G401.6 (cell line): ENCODE data around the gene NEBL.

Experiments
- FAIRE-seq: peaks from 2 replicates; lab custom pipeline; 2012; peaks lifted over from hg19 to GRCh38; lab: Jason Lieb, UNC

NEBL gene

GRCh38 chr10:20903635-20904390 lies 6.7 kb upstream of the NEBL start:
- no peak for FAIRE-seq

GRCh38 chr10:20901110-20901509 lies 4.0 kb upstream of the NEBL start:
- no peak for FAIRE-seq

GRCh38 chr10:20898866-20899535 lies 1.9 kb upstream of the NEBL start:
- no peak for FAIRE-seq

- no peak for FAIRE-seq
These were observed 3.8 kb downstream of the NEBL start for GRCh38 chr10:20893297-20893696.

GRCh38 chr10:20892796-20893195 lies 4.3 kb downstream of the NEBL start:
- no peak for FAIRE-seq

GRCh38 chr10:20892011-20892585 lies 5.0 kb downstream of the NEBL start:
- FAIRE-seq = no peak

DNA sequence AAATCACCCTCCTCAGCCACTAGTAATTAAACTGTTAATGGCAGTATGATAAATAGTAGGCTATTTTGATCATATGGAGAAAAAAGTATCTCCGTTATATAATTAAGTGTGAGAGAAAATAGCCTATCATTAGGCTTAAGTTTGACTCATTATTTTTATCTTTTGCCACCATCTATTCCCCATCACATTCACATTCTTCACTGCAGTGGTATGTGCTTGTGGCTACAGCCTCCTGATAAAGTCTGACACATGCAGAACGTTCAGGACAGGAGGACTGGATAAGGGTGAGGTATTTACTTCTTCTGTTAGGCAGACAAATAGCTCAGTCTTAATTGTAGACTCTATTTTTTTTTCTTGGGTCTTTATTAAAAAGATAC lies 5.8 kb downstream of the NEBL start:
- FAIRE-seq = no peak

- FAIRE-seq = no peak
These were observed 6.4 kb downstream of the NEBL start for GRCh38 chr10:20890491-20891337.

DNA sequence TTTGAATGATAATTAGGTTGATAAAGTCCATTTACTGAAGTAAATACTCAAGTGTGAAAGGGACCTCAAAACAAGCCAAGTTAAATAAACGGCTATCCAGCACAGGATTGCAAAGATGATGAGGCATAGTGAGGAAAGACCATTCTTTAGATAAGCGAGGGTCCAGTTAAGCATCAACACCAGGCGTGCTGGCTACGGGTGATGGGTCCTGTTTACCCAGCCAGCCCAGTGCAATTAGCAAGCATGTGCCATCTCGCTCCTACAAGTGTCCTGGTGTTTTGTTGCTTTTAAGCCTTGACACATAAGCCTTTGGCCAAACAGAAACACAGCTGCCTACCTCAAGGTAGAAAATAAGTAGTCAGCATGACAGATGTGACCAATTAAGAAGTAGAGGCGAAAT lies 7.1 kb downstream of the NEBL start:
- FAIRE-seq = no peak

- no peak for FAIRE-seq
These were observed 8.3 kb downstream of the NEBL start for GRCh38 chr10:20888620-20889330.

GRCh38 chr10:20887706-20888555 lies 9.2 kb downstream of the NEBL start:
- no peak for FAIRE-seq

- no peak for FAIRE-seq
These were observed 11.4 kb downstream of the NEBL start for GRCh38 chr10:20885678-20886077.

DNA sequence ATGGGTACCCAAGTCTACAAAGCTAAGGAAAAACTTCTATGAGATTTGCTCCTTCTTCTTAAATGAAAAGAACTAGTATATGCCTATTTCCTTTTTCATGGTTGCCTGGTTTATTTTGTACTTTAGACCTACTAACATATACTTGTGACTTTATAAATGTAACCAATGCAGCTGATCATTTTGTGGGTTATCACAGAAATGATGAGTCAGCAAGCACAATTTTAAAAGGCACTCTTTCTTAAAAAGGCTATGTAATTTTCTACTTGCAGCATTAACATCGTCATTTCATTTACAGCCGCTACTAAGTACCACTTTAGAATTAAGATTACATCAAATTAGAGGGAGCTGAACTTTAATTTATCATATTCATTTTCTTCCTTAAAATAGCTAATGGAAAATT lies 13.6 kb downstream of the NEBL start:
- FAIRE-seq = no peak

DNA sequence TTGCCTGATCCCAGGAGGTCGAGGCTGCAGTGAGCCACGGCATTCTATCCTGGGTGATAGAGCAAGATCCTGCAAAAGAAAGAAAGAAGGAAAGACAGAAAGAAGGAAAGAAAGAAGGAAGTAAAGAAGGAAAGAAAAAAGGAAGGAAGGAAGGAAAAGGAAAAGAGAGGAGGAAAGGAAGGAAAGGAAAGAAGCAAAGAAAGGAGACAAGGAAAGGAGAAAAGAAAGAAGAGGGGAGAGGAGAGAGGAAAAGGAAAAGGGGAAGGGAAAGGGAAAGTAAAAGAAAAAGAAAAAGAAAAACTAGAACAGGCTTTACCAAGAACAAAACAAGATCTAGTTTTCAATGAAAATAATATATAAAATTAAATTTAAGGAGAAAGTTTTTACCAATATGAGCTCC lies 15.0 kb downstream of the NEBL start:
- FAIRE-seq = no peak

DNA sequence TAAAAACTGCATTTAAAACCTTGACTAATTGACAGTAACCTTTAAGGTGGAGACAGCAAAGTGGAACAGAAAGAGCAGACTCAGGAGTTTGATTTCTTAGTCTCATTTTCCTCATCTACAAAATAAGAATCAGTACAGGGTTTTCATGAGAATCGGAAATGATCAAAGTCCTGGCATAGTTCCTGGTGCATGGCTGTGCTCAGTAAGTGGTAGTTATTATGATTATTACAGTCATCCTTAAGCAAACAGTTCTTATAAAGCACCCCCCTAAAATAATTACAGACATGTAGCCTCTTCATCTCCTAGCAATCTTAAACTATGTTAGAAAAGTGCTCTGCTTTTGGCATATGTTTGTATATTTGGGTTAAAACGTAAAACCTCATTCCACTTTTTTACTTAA lies 18.0 kb downstream of the NEBL start:
- no peak for FAIRE-seq

DNA sequence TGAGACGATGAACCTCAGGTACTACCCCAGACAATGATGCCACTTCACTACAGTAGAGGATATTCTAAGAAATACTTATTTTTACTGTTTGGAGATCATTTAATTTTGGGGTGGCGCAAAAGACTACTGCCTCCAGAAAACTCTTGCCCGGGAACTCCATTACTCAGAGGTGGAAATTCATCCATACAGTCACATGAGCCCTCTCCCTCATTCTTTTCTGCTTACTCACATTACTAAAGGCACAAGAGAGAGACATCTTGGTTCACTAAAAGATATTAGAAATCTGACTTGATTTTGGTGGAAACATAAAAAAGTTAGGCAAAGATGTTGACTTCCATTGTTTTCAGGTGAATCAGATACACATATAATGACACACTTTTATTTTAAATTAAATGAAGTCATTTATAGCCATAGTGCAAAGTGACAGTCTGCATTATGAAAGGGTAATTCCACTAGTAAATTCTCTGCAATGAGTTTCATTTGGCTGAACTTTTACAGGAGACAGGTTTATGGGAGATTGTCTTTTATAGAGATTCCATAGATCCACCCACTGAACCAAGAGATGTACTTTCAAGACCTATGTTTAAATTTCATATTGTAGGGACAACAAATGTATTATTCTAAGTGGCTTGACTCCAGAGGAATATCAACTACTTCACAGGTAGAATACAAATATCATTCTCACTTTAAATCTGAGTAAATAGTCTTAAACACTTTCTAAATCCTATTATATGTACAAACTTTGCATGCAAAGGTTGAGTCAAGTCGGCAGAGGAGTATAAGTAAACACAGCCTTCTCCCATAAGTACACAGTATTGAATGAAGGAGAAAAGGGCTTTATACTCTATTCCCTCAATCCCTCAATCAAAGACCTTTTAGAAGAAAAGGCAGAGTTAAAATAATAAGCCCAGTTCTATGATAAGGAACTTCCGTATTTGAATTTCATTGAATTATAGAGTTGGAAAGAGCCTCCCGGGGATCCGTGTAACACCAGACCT lies 18.8 kb downstream of the NEBL start:
- FAIRE-seq = no peak

DNA sequence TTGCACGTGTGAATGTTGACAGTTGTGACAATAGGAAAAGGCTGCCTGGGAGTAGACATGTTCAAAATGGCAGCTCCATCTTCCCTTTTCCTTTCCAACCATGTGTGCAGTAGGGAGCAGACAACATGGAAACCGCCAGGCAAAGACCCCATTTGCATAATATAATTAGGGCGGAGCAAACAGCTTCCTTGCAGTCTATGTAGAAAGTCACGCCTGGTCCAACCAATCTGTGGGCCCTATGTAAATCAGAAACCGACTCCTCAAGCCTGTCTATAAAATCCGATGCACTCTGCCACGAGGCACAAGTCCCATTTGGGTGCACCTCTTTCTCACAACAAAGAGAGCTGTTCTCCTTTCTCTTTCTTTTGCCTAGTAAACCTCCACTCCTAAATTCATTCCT lies 19.6 kb downstream of the NEBL start:
- no peak for FAIRE-seq

DNA sequence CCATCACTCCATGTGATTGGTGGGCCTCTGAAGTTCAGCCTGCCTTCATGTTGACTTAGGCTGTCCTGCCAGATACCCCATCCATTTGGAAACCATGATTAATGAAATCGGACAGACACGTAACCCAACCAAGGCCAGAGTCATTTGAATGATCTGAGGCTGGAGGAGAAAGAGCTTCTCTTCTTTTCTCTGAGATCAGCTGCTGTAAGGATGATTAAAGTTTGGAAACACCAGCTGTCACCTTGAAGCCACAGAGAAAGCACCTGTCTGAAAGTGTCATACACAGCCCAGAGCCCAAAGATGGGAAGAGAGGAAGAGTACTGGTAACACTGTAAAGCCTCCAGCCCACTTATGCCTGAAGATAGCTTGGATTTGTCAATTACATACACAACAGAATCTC lies 22.9 kb downstream of the NEBL start:
- no peak for FAIRE-seq

- FAIRE-seq = no peak
These were observed 25.1 kb downstream of the NEBL start for GRCh38 chr10:20871970-20872369.

DNA sequence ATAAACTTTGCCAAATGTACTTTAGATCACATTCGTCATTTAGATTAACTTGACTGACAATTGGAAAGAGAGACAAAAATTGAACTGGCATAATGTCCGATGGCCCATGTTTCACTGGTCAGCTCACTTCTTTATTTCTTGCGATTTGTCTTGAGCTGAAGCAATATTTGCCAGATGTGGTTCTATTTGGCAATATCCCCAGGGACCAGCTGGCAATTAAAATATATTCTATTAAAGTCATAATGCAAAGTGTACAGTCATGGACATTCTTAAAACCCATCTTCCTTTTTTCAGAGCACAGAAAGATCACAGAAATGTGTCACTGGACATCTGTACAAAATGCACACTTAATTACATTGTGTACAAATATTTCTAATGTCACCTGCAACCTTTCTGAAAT lies 26.3 kb downstream of the NEBL start:
- FAIRE-seq = no peak
